Measurements from ENCODE around the gene CCDC127. TPM values are rescaled to one million over a fixed set of nuclear protein-coding genes. Genes with fewer than 3 reads are reported as not detected.

CCDC127 gene
- total and polyA plus RNA-seq, 2 of the 4 experiments (the other 2 are of a cell fraction), result 3.2 to 3.9 TPM

DNA sequence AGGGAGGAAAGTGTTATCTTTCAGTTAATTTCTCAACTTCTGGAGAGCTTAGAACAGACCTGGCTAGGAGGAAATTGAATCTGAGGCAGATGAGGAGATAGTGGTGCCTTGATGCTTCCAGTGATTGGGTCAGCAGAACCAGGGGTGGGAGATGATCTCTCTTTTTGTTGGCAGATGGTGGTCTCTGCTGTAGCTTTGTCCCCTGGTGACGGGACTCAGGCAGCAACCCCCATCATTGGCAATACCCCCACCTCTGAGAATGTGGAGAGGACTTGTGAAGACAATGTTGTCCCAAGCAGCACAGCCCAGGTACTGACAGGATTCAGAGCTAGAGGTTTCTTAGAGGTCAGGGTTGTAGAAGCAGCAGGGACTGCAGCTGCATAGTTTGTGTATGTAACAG lies 49.8 kb upstream of the CCDC127 start:
- no CpG with 5 or more reads among the region's 1 CpG for WGBS, 2 experiments (ENCODE audit: extremely low coverage in 2 of 2, insufficient read length in 1 of 2)
- dilution Hi-C loops (cut with HindIII; ENCODE audit: low sequenced_read_pairs, unreplicated experiment), result no loop called here
- POLR2A ChIA-PET (ENCODE audit: unreplicated experiment), result no interaction called here

More for the DNA sequence above, 49.8 kb upstream of the CCDC127 start:
- Histone ChIP-seq H3K14ac (replicated peaks; ENCODE audit: low read depth, low read length) (no peak overlapping the region), H3K9me1 (ENCODE audit: insufficient read depth, low read length) (peaks cover 17% of the 10 kb centered on the region), H2AK9ac (replicated peaks; ENCODE audit: low read depth, low read length, poor library complexity) (no peak overlapping the region), H2BK15ac (ENCODE audit: low read depth, low read length) (no peak overlapping the region), H3K27ac (ENCODE audit: insufficient read depth, low read length) (no peak overlapping the region), H3K9ac (ENCODE audit: low read depth, low read length) (no peak overlapping the region), H2BK20ac (ENCODE audit: low read depth, low read length) (no peak overlapping the region), H4K8ac (ENCODE audit: low read depth in 2 of 2, low read length in 2 of 2) (no peak overlapping the region; a peak in 1 of 4 replicates), H3K23ac (ENCODE audit: low read depth, low read length) (no peak overlapping the region), H2BK120ac (ENCODE audit: low read depth, low read length) (no peak overlapping the region), H3K4ac (ENCODE audit: low read depth, low read length) (no peak overlapping the region), H2AK5ac (ENCODE audit: low read depth, low read length) (no peak overlapping the region), H3K18ac (ENCODE audit: low read depth, low read length) (no peak overlapping the region), H2BK5ac (ENCODE audit: low read depth, low read length, poor library complexity, severe bottlenecking) (no peak overlapping the region), H3K79me1 (ENCODE audit: low read depth in 1 of 2, low read length in 2 of 2) (peaks cover 6 to 19% of the 10 kb centered on the region in 2 experiments; a peak in 3 of 4 replicates), H2AFZ (replicated peaks; ENCODE audit: low read length, poor library complexity) (no peak overlapping the region), H3K4me1 (ENCODE audit: control insufficient read depth, insufficient read depth, low read length) (peaks cover 20% of the 10 kb centered on the region), H4K91ac (ENCODE audit: insufficient read depth, low read depth, low read length) (no peak overlapping the region), H3K56ac (ENCODE audit: extremely low read depth, insufficient read depth, low read length) (no peak overlapping the region), H3K27me3 (ENCODE audit: control insufficient read depth, insufficient read depth, low read length) (no peaks in the 10 kb centered on the region), H4K5ac (ENCODE audit: low read depth, low read length) (no peak overlapping the region), H3K4me3 (ENCODE audit: insufficient read depth, low read depth, low read length) (no peak overlapping the region), H3K36me3 (ENCODE audit: control insufficient read depth, insufficient read depth, low read length) (peaks cover 4% of the 10 kb centered on the region), H4K20me1 (ENCODE audit: insufficient read depth, low read length) (peaks cover 7% of the 10 kb centered on the region; the same call in 1 of the 2 replicates), H3K4me2 (ENCODE audit: low read depth, low read length) (no peak overlapping the region), H3K9me3 (ENCODE audit: control insufficient read depth, insufficient read depth, low read length) (no peaks in the 10 kb centered on the region)
- ATAC-seq (ENCODE audit: low read depth), result no peak
- no peak for DNase-seq
- TF ChIP-seq CEBPB (IDR thresholded peaks at IDR 0.05; ENCODE audit: low read depth, low read length) (no peak), NFE2L2 (IDR thresholded peaks at IDR 0.05; ENCODE audit: low read depth, low read length) (no peak), CHD1 (IDR thresholded peaks at IDR 0.05; ENCODE audit: low read depth, low read length) (no peak), MAZ (IDR thresholded peaks at IDR 0.05; ENCODE audit: borderline replicate concordance, low read depth, low read length) (no peak), MAFK (IDR thresholded peaks at IDR 0.05; ENCODE audit: low read depth, low read length) (no peak), RFX5 (IDR thresholded peaks at IDR 0.05; ENCODE audit: low read depth, low read length) (no peak), SMC3 (IDR thresholded peaks at IDR 0.05; ENCODE audit: low read depth, low read length) (no peak), RAD21 (IDR thresholded peaks at IDR 0.05; ENCODE audit: low read length) (no peak)
- TF ChIP-seq, protein P1, sequence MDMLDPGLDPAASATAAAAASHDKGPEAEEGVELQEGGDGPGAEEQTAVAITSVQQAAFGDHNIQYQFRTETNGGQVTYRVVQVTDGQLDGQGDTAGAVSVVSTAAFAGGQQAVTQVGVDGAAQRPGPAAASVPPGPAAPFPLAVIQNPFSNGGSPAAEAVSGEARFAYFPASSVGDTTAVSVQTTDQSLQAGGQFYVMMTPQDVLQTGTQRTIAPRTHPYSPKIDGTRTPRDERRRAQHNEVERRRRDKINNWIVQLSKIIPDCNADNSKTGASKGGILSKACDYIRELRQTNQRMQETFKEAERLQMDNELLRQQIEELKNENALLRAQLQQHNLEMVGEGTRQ (IDR thresholded peaks at IDR 0.05; ENCODE audit: low read depth, low read length), result no peak
- TF ChIP-seq, protein P2, sequence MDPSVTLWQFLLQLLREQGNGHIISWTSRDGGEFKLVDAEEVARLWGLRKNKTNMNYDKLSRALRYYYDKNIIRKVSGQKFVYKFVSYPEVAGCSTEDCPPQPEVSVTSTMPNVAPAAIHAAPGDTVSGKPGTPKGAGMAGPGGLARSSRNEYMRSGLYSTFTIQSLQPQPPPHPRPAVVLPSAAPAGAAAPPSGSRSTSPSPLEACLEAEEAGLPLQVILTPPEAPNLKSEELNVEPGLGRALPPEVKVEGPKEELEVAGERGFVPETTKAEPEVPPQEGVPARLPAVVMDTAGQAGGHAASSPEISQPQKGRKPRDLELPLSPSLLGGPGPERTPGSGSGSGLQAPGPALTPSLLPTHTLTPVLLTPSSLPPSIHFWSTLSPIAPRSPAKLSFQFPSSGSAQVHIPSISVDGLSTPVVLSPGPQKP (IDR thresholded peaks at IDR 0.05; ENCODE audit: borderline replicate concordance, low read depth, low read length), result no peak
- TF ChIP-seq, protein P3, sequence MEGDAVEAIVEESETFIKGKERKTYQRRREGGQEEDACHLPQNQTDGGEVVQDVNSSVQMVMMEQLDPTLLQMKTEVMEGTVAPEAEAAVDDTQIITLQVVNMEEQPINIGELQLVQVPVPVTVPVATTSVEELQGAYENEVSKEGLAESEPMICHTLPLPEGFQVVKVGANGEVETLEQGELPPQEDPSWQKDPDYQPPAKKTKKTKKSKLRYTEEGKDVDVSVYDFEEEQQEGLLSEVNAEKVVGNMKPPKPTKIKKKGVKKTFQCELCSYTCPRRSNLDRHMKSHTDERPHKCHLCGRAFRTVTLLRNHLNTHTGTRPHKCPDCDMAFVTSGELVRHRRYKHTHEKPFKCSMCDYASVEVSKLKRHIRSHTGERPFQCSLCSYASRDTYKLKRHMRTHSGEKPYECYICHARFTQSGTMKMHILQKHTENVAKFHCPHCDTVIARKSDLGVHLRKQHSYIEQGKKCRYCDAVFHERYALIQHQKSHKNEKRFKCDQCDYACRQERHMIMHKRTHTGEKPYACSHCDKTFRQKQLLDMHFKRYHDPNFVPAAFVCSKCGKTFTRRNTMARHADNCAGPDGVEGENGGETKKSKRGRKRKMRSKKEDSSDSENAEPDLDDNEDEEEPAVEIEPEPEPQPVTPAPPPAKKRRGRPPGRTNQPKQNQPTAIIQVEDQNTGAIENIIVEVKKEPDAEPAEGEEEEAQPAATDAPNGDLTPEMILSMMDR (conservative IDR thresholded peaks at IDR 0.05; ENCODE audit: low read depth, low read length), result no peak
- intact Hi-C loops (cut with micrococcal nuclease), result no loop called here
- CTCF ChIA-PET, result no interaction called here
- in situ Hi-C loops (cut with MboI; ENCODE audit: low sequenced_read_pairs), result no loop called here
- no TSS peak for BruUV-seq (replicated peaks)
